Stimulated activated CD8-positive, alpha-beta memory T cell treated with anti-CD3 and anti-CD28 coated beads, Interleukin-7, amount 100 ng/mL, for 4 hours (primary cell): ENCODE data around the gene MPP4.

Experiments
- DNase-seq, 2 donors: peaks; one replicate each; pipeline ENCODE4 v3.0.0-alpha.2; 2020; ENCODE audit warnings: low read depth in 2 of 2

The MPP4 gene

GRCh38 chr2:201630577-201630976 is 67.9 kb downstream of the MPP4 start:
- DNase-seq: no peak

DNA sequence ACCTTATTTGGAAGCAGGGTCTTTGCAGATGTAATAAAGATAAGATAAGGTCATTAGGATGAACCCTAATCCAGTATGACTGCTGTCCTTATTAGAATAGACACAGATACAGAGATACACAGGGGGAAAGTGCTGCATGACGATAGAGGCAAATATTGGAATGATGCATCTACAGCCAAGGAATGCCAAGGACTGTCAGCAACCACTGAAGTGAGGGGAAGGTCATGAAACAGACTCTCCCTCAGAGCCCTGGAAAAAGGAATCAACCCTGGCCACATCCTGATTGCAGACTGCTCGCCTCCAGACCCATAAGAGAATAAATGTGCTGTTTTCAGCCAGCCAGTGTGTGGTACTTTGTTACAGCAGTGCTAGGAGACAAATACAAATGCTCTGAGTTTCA is 69.9 kb downstream of the MPP4 start:
- no peak for DNase-seq

DNA sequence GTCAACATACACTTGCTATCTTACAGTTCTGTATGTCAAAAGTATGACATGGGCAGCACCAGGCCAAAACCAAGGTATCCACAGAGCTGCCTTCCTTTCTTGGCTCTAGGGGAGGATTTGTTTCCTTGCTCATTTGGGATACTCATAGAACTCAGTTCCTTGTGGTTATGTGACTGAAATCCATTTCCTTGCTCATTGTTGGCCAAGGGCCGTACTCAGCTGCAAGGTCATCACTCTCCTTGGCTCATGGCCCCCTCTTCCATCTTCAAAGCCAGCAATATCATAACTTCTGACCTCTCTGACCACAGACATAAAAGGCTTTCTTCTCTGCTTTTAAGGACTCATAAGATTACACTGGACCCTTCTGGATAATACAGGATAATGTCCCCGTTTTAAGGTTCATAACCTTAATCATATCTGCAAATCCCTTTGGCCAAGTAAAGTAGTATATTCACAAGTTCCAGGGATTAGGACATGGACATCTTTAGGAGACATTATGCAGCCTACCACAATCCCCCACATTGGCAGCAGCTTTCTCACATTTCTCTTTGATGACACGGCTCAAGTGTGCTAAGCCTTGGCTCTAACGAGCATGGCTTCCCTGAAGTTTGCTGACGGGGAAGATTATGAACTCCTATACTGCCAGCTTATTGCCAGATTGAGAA is 76.0 kb downstream of the MPP4 start:
- DNase-seq: no peak

- no peak for DNase-seq
Measured at GRCh38 chr2:201621293-201621999, 77.0 kb downstream of the MPP4 start.

- DNase-seq: no peak
Measured at GRCh38 chr2:201618744-201619662, 79.4 kb downstream of the MPP4 start.

DNA sequence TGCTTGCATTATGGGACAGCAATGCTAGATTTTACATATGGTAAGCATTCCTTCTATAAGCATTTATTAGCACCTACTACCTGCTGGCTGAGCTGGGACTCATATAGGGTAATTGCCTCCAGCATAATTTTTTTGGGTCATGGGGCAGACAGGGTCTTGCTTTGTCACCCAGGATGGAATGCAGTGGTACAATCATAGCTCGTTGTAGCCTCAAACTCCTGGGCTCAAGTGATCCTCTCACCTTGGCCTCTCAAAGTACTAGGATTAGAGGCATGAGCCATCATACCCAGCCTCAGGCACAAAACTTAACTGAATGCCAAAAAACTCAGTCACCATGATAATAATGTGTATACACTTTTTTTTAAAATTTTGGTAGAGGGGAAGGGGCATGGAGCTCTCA is 90.4 kb downstream of the MPP4 start:
- DNase-seq: no peak

DNA sequence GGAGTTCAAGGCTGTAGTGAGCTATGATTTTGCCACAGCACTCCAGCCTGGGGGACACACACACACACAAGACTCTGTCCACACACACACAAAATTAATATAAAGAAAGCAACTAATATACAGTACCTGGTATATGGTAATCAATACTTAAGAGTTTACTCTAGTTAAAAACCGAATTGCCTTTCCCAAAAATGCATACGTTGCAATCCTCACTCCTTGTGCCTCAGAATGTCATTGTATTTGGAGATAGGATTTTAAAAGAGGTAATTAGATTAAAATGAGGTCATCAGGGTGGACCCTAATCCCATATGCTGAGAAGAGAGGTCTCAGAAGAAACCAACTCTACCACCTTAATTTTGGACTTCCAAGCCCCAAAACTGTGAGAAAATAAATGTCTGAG is 90.9 kb downstream of the MPP4 start:
- no peak for DNase-seq

- DNase-seq: no peak
Measured at GRCh38 chr2:201600906-201601305, 97.5 kb downstream of the MPP4 start.

GRCh38 chr2:201597397-201597796 is 101.0 kb downstream of the MPP4 start:
- no peak for DNase-seq
